H1 (cell line): ENCODE data around the gene CLUH. TPM values are rescaled to one million over a fixed set of nuclear protein-coding genes. Genes with fewer than 3 reads are reported as not detected.
A peak's percentile ranks its signal among the peaks of the same experiment; 100 is the strongest.

Source experiments
- CTCF ChIA-PET: fragments of 300-600 bp; sonication (Branson Sonifier 250); formaldehyde crosslinking; loops from one replicate; lab custom pipeline; 2021; ENCODE audit not compliant: partially characterized antibody; lab: Charles Lee
- POLR2A ChIA-PET: fragments of 300-600 bp; sonication (Branson Sonifier 250); formaldehyde crosslinking; loops from one replicate; lab custom pipeline; 2021; ENCODE audit warnings: inconsistent platforms; ENCODE audit not compliant: partially characterized antibody; lab: Charles Lee
- DNase-seq, 2 experiments: peaks; one replicate each; pipeline versions ENCODE4 v3.0.0 to v3.0.0-alpha.2; 2010 to 2022; ENCODE audit warnings: low spot score in 2 of 2, low read depth in 1 of 2, mixed read lengths in 1 of 2
- FAIRE-seq: peaks from 2 replicates; lab custom pipeline; 2011; peaks lifted over from hg19 to GRCh38; lab: Jason Lieb, UNC
- H2AFZ ChIP-seq: 2 replicates; pipeline ENCODE4 v1.8.1; 2012; ENCODE audit warnings: low read length, inconsistent platforms
- H2AK5ac ChIP-seq: 2 replicates; pipeline ENCODE4 v1.6.1; 2013; ENCODE audit warnings: low read depth, low read length
- H2BK120ac ChIP-seq: replicated peaks from 2 replicates; pipeline ENCODE3; 2013; ENCODE audit warnings: low read depth, low read length, inconsistent platforms
- H2BK12ac ChIP-seq: 2 replicates; pipeline ENCODE4 v1.6.1; 2013; ENCODE audit warnings: low read depth, low read length
- H2BK15ac ChIP-seq: 2 replicates; pipeline ENCODE4 v1.6.1; 2013; ENCODE audit warnings: low read length
- H2BK20ac ChIP-seq: 2 replicates; pipeline ENCODE4 v1.6.1; 2013; ENCODE audit warnings: low read length
- H2BK5ac ChIP-seq: 2 replicates; pipeline ENCODE4 v1.6.1; 2013; ENCODE audit warnings: low read depth, low read length
- H3K14ac ChIP-seq: 2 replicates; pipeline ENCODE4 v1.6.1; 2013; ENCODE audit warnings: inconsistent platforms; ENCODE audit not compliant: insufficient read length
- H3K18ac ChIP-seq: 2 replicates; pipeline ENCODE4 v1.6.1; 2013; ENCODE audit warnings: low read length; ENCODE audit errors: extremely low read depth
- H3K23ac ChIP-seq: 2 replicates; pipeline ENCODE4 v1.6.1; 2013; ENCODE audit warnings: inconsistent platforms; ENCODE audit not compliant: insufficient read length
- H3K23me2 ChIP-seq: 2 replicates; pipeline ENCODE4 v1.6.1; 2013; ENCODE audit warnings: low read depth, low read length
- H3K27ac ChIP-seq: 2 replicates; pipeline ENCODE4 v1.6.1; 2011; ENCODE audit warnings: low read depth, low read length, inconsistent platforms
- H3K27me3 ChIP-seq, 4 experiments: replicated peaks in 1 of 4; 1 replicate in 1 of 4; 2 replicates in 3 of 4; pipeline versions ENCODE4 v1.6.1 to v1.8.1; 2011 to 2013; ENCODE audit warnings: low read length in 3 of 4, mild to moderate bottlenecking in 3 of 4, inconsistent platforms in 2 of 4, mixed read lengths in 2 of 4, moderate library complexity in 1 of 4; ENCODE audit not compliant: control insufficient read depth in 3 of 4, insufficient read depth in 3 of 4; ENCODE audit errors: extremely low read depth in 1 of 4
- H3K36me3 ChIP-seq, 4 experiments: 2 replicates each; pipeline versions ENCODE4 v1.6.1 to v1.8.1; 2011 to 2013; ENCODE audit warnings: mild to moderate bottlenecking in 4 of 4, low read length in 3 of 4, moderate library complexity in 2 of 4, control low read depth in 1 of 4, inconsistent platforms in 1 of 4; ENCODE audit not compliant: insufficient read depth in 4 of 4, control insufficient read depth in 2 of 4
- H3K4ac ChIP-seq: replicated peaks from 2 replicates; pipeline ENCODE3; 2013; ENCODE audit warnings: low read length, low read depth, mixed read lengths, inconsistent platforms; ENCODE audit not compliant: insufficient read length
- H3K4me1 ChIP-seq, 4 experiments: replicated peaks in 1 of 4; 1 replicate in 1 of 4; 2 replicates in 3 of 4; pipeline versions ENCODE4 v1.6.1 to v1.8.1; 2011 to 2013; ENCODE audit warnings: low read length in 3 of 4, inconsistent platforms in 2 of 4, mixed read lengths in 1 of 4; ENCODE audit not compliant: insufficient read depth in 4 of 4, control insufficient read depth in 3 of 4
- H3K4me2 ChIP-seq, 2 experiments: 2 replicates each; pipeline versions ENCODE4 v1.6.1 to v1.8.1; 2011 to 2013; ENCODE audit warnings: low read depth in 2 of 2, low read length in 2 of 2, control low read depth in 1 of 2, inconsistent platforms in 1 of 2, mild to moderate bottlenecking in 1 of 2; ENCODE audit not compliant: insufficient read depth in 1 of 2
- H3K4me3 ChIP-seq, 4 experiments: fragments of 200-600, 300-600 bp in 1 of 4; sonication (generic), shearing (Covaris generic), sonication (Bioruptor Twin) in 1 of 4; 2 replicates each; pipeline versions ENCODE4 v1.5.1 to v1.8.1; 2011 to 2016; ENCODE audit warnings: low read length in 4 of 4, low read depth in 3 of 4, control low read depth in 2 of 4, inconsistent platforms in 2 of 4, mild to moderate bottlenecking in 2 of 4, mixed read lengths in 1 of 4, moderate library complexity in 1 of 4; ENCODE audit not compliant: insufficient read depth in 2 of 4; ENCODE audit errors: extremely low read depth in 1 of 4
- H3K56ac ChIP-seq: replicated peaks from 2 replicates; pipeline ENCODE3; 2013; ENCODE audit warnings: low read depth, mild to moderate bottlenecking, mixed read lengths, low read length, inconsistent platforms; ENCODE audit not compliant: insufficient read length
- H3K79me1 ChIP-seq: 2 replicates; pipeline ENCODE4 v1.6.1; 2013; ENCODE audit warnings: low read depth, low read length, control low read depth
- H3K79me2 ChIP-seq, 2 experiments: 2 replicates each; pipeline versions ENCODE4 v1.6.1 to v1.8.1; 2012 to 2013; ENCODE audit warnings: low read length in 2 of 2, mild to moderate bottlenecking in 2 of 2, inconsistent platforms in 1 of 2; ENCODE audit not compliant: insufficient read depth in 2 of 2, control insufficient read depth in 1 of 2
- H3K9ac ChIP-seq, 4 experiments: replicated peaks in 1 of 4; 1 replicate in 1 of 4; 2 replicates in 3 of 4; pipeline versions ENCODE4 v1.6.1 to v1.8.1; 2011 to 2013; ENCODE audit warnings: low read depth in 3 of 4, low read length in 3 of 4, control low read depth in 2 of 4, mild to moderate bottlenecking in 2 of 4, moderate library complexity in 2 of 4, inconsistent platforms in 1 of 4; ENCODE audit errors: extremely low read depth in 1 of 4
- H3K9me3 ChIP-seq, 2 experiments: 2 replicates each; pipeline versions ENCODE4 v1.6.1 to v1.8.1; 2012 to 2013; ENCODE audit warnings: mild to moderate bottlenecking in 2 of 2, moderate library complexity in 2 of 2, control low read depth in 1 of 2, inconsistent platforms in 1 of 2, low read depth in 1 of 2, low read length in 1 of 2, mixed read lengths in 1 of 2; ENCODE audit not compliant: insufficient read depth in 2 of 2
- H4K20me1 ChIP-seq, 2 experiments: replicated peaks in 1 of 2; 2 replicates each; pipeline versions ENCODE3 to v1.8.1; 2011 to 2013; ENCODE audit warnings: inconsistent platforms in 2 of 2, low read length in 2 of 2, mild to moderate bottlenecking in 1 of 2; ENCODE audit not compliant: insufficient read depth in 2 of 2, control insufficient read depth in 1 of 2
- H4K5ac ChIP-seq: 2 replicates; pipeline ENCODE4 v1.6.1; 2013; ENCODE audit warnings: low read length, low read depth, mixed read lengths, inconsistent platforms; ENCODE audit not compliant: insufficient read length
- H4K8ac ChIP-seq: 2 replicates; pipeline ENCODE4 v1.8.0; 2013; ENCODE audit warnings: mild to moderate bottlenecking, moderate library complexity, low read length, inconsistent platforms; ENCODE audit not compliant: insufficient read depth; ENCODE audit errors: extremely low read depth
- H4K91ac ChIP-seq: replicated peaks from 2 replicates; pipeline ENCODE3; 2013; ENCODE audit warnings: low read length, mixed read lengths, inconsistent platforms; ENCODE audit not compliant: insufficient read length
- CHD1 ChIP-seq: IDR thresholded peaks from 2 replicates; pipeline ENCODE4 v1.6.1; 2012; ENCODE audit warnings: low read depth, low read length, improper control_type of control experiment
- CHD2 ChIP-seq: IDR thresholded peaks from 2 replicates; pipeline ENCODE4 v1.6.1; 2012; ENCODE audit warnings: low read length, improper control_type of control experiment
- CREB1 ChIP-seq: IDR thresholded peaks from 2 replicates; pipeline ENCODE4 v1.6.1; 2012; ENCODE audit warnings: inconsistent platforms
- CTBP2 ChIP-seq: IDR thresholded peaks from 2 replicates; pipeline ENCODE4 v1.7.0; 2011; ENCODE audit warnings: borderline replicate concordance, mild to moderate bottlenecking, moderate library complexity, mixed read lengths, low read length; ENCODE audit not compliant: insufficient read depth, insufficient read length
- EP300 ChIP-seq, 2 experiments: IDR thresholded peaks; 1 replicate in 1 of 2; 2 replicates in 1 of 2; pipeline ENCODE4 v1.6.1; 2011 to 2012; ENCODE audit warnings: low read depth in 2 of 2, low read length in 2 of 2, mild to moderate bottlenecking in 2 of 2, borderline replicate concordance in 1 of 2, inconsistent platforms in 1 of 2, moderate library complexity in 1 of 2
- EZH2 ChIP-seq: fragments of 200-600 bp; sonication (generic); IDR thresholded peaks from 2 replicates; pipeline ENCODE4 v1.7.1; 2012; ENCODE audit warnings: low read depth, mild to moderate bottlenecking, moderate library complexity, low read length, inconsistent platforms; ENCODE audit not compliant: severe bottlenecking
- FOSL1 ChIP-seq: IDR thresholded peaks from 2 replicates; pipeline ENCODE4 v1.6.1; 2011; ENCODE audit warnings: mild to moderate bottlenecking, low read depth, low read length, moderate library complexity; ENCODE audit not compliant: insufficient read depth
- SP1 ChIP-seq: IDR thresholded peaks from 2 replicates; pipeline ENCODE4 v1.6.1; 2011; ENCODE audit warnings: low read depth, low read length
- SRF ChIP-seq: IDR thresholded peaks from 2 replicates; pipeline ENCODE4 v1.6.1; 2011; ENCODE audit warnings: mild to moderate bottlenecking, low read depth, low read length, moderate library complexity
- SUZ12 ChIP-seq: fragments of 200-600 bp; sonication (generic); IDR thresholded peaks from 2 replicates; pipeline ENCODE4 v1.6.1; 2012; ENCODE audit warnings: mild to moderate bottlenecking, inconsistent platforms, low read length, moderate library complexity, mixed read lengths
- TAF7 ChIP-seq: optimal IDR thresholded peaks from 2 replicates; pipeline ENCODE3; 2011; ENCODE audit warnings: low read depth, mild to moderate bottlenecking, inconsistent platforms, low read length, moderate library complexity, borderline replicate concordance
- WGBS, 2 experiments: shearing (Covaris generic) in 1 of 2; methylation state at CpG; one replicate each; pipeline versions ENCODE4 v1.1.6 to v1.1.7; 2013 to 2015; ENCODE audit warnings: low lambda C conversion rate in 2 of 2, mixed read lengths in 2 of 2, inconsistent platforms in 1 of 2, low coverage in 1 of 2, missing lambda C conversion rate in 1 of 2; ENCODE audit not compliant: insufficient replicate concordance in 2 of 2, insufficient coverage in 1 of 2, insufficient read length in 1 of 2; ENCODE audit errors: extremely low coverage in 1 of 2, missing lambda C conversion rate in 1 of 2; 5-methylcytosine and 5-hydroxymethylcytosine counted together
- polyA plus RNA-seq, 7 experiments: library from polyadenylated mRNA; depleted of rRNA in 3 of 7; stranded (reverse) in 5 of 7; unstranded in 2 of 7; fragments of >200 nt in 5 of 7; fragments of 200-250 nt in 2 of 7; gene quantifications; 1 replicate in 5 of 7; 2 replicates in 1 of 7; 4 replicates in 1 of 7; pipeline versions ENCODE4 v1.2.1 to v1.2.3, GENCODE V29; 2011 to 2013; ENCODE audit warnings: missing spikeins in 2 of 7, mixed read lengths in 2 of 7
- total RNA-seq: library from RNA; stranded (reverse); fragmentation: NEBNext Ultra II Directional; extraction: Animal tissue kit (Norgen Biotek cat#: 25700); gene quantifications from 2 replicates; pipeline ENCODE4 v1.2.1, GENCODE V29; 2021

The CLUH gene
- total and polyA plus RNA-seq, 2 of the 8 experiments (the other 6 are each of a cell fraction or from before 2014, with no cell fraction given), result 33.6 to 98.6 TPM

GRCh38 chr17:2721603-2722002 is 10.0 kb upstream of the CLUH start:
- POLR2A ChIA-PET, result interaction anchor here (0.7 to 1.9 kb wide), 6 partner anchors 11 to 324 kb away, joined by 3 to 4 read pairs (median 4); no protein-coding TSS in a partner anchor
- TF ChIP-seq EP300 (IDR thresholded peaks at IDR 0.05; ENCODE audit: borderline replicate concordance in 1 of 2, low read depth in 2 of 2, low read length in 2 of 2) (no peak), CREB1 (no peak), SUZ12 (no peak), CHD2 (no peak), SP1 (no peak), EZH2 (no peak), SRF (no peak), CTBP2 (no peak), CHD1 (no peak), TAF7 (no peak), FOSL1 (no peak)

More at GRCh38 chr17:2721603-2722002, 10.0 kb upstream of the CLUH start:
- no peak overlapping the region for H3K9ac ChIP-seq
- H4K5ac ChIP-seq, result no peak overlapping the region
- no peak overlapping the region for H4K91ac ChIP-seq
- H3K27me3 ChIP-seq, result peaks cover 0 to 4% (median 2%) of the 10 kb centered on the region in 4 experiments; a peak in 1 of 7 replicates
- no peak overlapping the region for H3K4ac ChIP-seq
- peaks cover 3 to 21% (median 9%) of the 10 kb centered on the region in 4 experiments for H3K4me1 ChIP-seq
- H2BK120ac ChIP-seq, result no peak overlapping the region
- H2BK15ac ChIP-seq, result no peak overlapping the region
- no peaks in the 10 kb centered on the region for H3K79me1 ChIP-seq
- H3K27ac ChIP-seq, result no peak overlapping the region
- DNase-seq (no peak), FAIRE-seq (no peak)
- H3K23me2 ChIP-seq, result peaks cover 9% of the 10 kb centered on the region; the same call in 1 of the 2 replicates
- H3K56ac ChIP-seq, result no peak overlapping the region
- no peak overlapping the region for H2AK5ac ChIP-seq
- H4K20me1 ChIP-seq, result peaks cover 0 to 2% of the 10 kb centered on the region in 2 experiments
- H3K23ac ChIP-seq, result no peak overlapping the region
- CTCF ChIA-PET, result interaction anchor here (0.9 to 10.0 kb wide), 8 partner anchors 8 to 374 kb away, joined by 3 to 62 read pairs (median 4); no protein-coding TSS in a partner anchor
- no peak overlapping the region for H2BK5ac ChIP-seq
- no peaks in the 10 kb centered on the region for H3K79me2 ChIP-seq
- H3K4me3 ChIP-seq, result no peak overlapping the region
- H3K36me3 ChIP-seq, result no peaks in the 10 kb centered on the region
- 0 out of 2 replicates have a peak overlapping the region, but pooled peaks have one; percentile 35 for H4K8ac ChIP-seq
- H2AFZ ChIP-seq, result no peak overlapping the region
- H2BK20ac ChIP-seq, result no peak overlapping the region
- WGBS, 2 experiments, result 79% methylated on average over 4 of the region's 4 CpGs; no CpG with 5 or more reads in 1 of the 2 experiments
- no peak overlapping the region for H3K4me2 ChIP-seq
- H3K14ac ChIP-seq, result no peak overlapping the region
- no peak overlapping the region for H2BK12ac ChIP-seq
- H3K9me3 ChIP-seq, result no peaks in the 10 kb centered on the region
- no peak overlapping the region for H3K18ac ChIP-seq
